WTC11 (cell line): ENCODE measurements around the gene PSD. TPM values are rescaled to one million over a fixed set of nuclear protein-coding genes. Genes with fewer than 3 reads are reported as not detected.

ENCODE experiments used
- ATAC-seq: fragments of 200-7000 bp; cut with Tn5 transposase; 2 replicates; pipeline ENCODE4 v1.10.0; 2021; ENCODE audit warnings: mild to moderate bottlenecking, moderate library complexity
- CTCF ChIA-PET: fragments of 300-600 bp; sonication (Branson Sonifier 250); formaldehyde crosslinking; loops from one replicate; lab custom pipeline; 2021; ENCODE audit warnings: antibody characterized with exemption; lab: Charles Lee
- POLR2A ChIA-PET: fragments of 350-600 bp; sonication (Branson Sonifier 250); formaldehyde crosslinking; loops from one replicate; lab custom pipeline; 2021; ENCODE audit warnings: antibody characterized with exemption; lab: Charles Lee
- DNase-seq: peaks from one replicate; pipeline ENCODE4 v3.0.0; 2021; ENCODE audit warnings: low spot score
- H3K27ac Mint-ChIP-seq: 2 replicates; pipeline ENCODE4 v1.8.0; 2021; ENCODE audit warnings: mixed read lengths
- H3K27me3 Mint-ChIP-seq: 2 replicates; pipeline ENCODE4 v1.8.0; 2021; ENCODE audit warnings: low read depth, mild to moderate bottlenecking, moderate library complexity, mixed read lengths
- H3K36me3 Mint-ChIP-seq: 2 replicates; pipeline ENCODE4 v1.8.0; 2021; ENCODE audit warnings: mixed read lengths
- H3K4me1 Mint-ChIP-seq: 2 replicates; pipeline ENCODE4 v1.8.0; 2022; ENCODE audit warnings: mixed read lengths
- H3K4me3 Mint-ChIP-seq: 2 replicates; pipeline ENCODE4 v1.8.0; 2021; ENCODE audit warnings: mild to moderate bottlenecking, moderate library complexity, mixed read lengths
- H3K9me3 Mint-ChIP-seq: 2 replicates; pipeline ENCODE4 v1.8.0; 2021; ENCODE audit warnings: mixed read lengths
- AFF4 ChIP-seq: sonication (generic); formaldehyde crosslinking; IDR thresholded peaks from 2 replicates; pipeline ENCODE4 v1.8.1; 2023; ENCODE audit warnings: mild to moderate bottlenecking, missing genetic modification reagents, borderline replicate concordance
- ATF1 ChIP-seq: sonication (generic); formaldehyde crosslinking; IDR thresholded peaks from 2 replicates; pipeline ENCODE4 v1.8.1; 2023; ENCODE audit warnings: mild to moderate bottlenecking, moderate library complexity, missing genetic modification reagents
- ATF6 ChIP-seq: sonication (generic); formaldehyde crosslinking; IDR thresholded peaks from 2 replicates; pipeline ENCODE4 v1.8.1; 2023; ENCODE audit warnings: mild to moderate bottlenecking, missing genetic modification reagents
- E2F5 ChIP-seq: sonication (generic); formaldehyde crosslinking; IDR thresholded peaks from 2 replicates; pipeline ENCODE4 v1.8.1; 2022; ENCODE audit warnings: mild to moderate bottlenecking, moderate library complexity, missing genetic modification reagents
- EMX1 ChIP-seq: fragments of 250-450 bp; sonication (Bioruptor Pico); IDR thresholded peaks from 2 replicates; pipeline ENCODE4 v1.8.0; 2021; ENCODE audit warnings: mild to moderate bottlenecking
- ESRRA ChIP-seq: sonication (generic); formaldehyde crosslinking; IDR thresholded peaks from 2 replicates; pipeline ENCODE4 v1.8.1; 2022; ENCODE audit warnings: mild to moderate bottlenecking, missing genetic modification reagents, borderline replicate concordance
- JAZF1 ChIP-seq: fragments of 250-450 bp; sonication (Bioruptor Pico); IDR thresholded peaks from 2 replicates; pipeline ENCODE4 v1.9.0; 2021; ENCODE audit warnings: moderate library complexity, mild to moderate bottlenecking, inconsistent platforms
- KAT7 ChIP-seq: sonication (generic); formaldehyde crosslinking; IDR thresholded peaks from 2 replicates; pipeline ENCODE4 v1.8.1; 2023; ENCODE audit warnings: missing genetic modification reagents, mild to moderate bottlenecking, borderline replicate concordance
- ZBTB21 ChIP-seq: sonication (generic); formaldehyde crosslinking; IDR thresholded peaks from 2 replicates; pipeline ENCODE4 v1.8.1; 2023; ENCODE audit warnings: mild to moderate bottlenecking, missing genetic modification reagents, borderline replicate concordance
- ZNF396 ChIP-seq: fragments of 250-450 bp; sonication (Bioruptor Pico); IDR thresholded peaks from 2 replicates; pipeline ENCODE4 v1.8.0; 2021; ENCODE audit warnings: mild to moderate bottlenecking, moderate library complexity, borderline replicate concordance
- total RNA-seq: library from RNA; stranded (reverse); gene quantifications from 3 replicates; pipeline ENCODE4 v1.2.3, GENCODE V29; 2021
- TF ChIP-seq, protein P1 (sequence below): sonication (generic); formaldehyde crosslinking; IDR thresholded peaks from 2 replicates; pipeline ENCODE4 v1.8.0; 2022; ENCODE audit warnings: mild to moderate bottlenecking, missing genetic modification reagents
- TF ChIP-seq, protein P2 (sequence below): sonication (generic); formaldehyde crosslinking; IDR thresholded peaks from 2 replicates; pipeline ENCODE4 v1.8.0; 2023; ENCODE audit warnings: missing genetic modification reagents, mild to moderate bottlenecking, borderline replicate concordance

The PSD gene
- total RNA-seq, 1 experiment from 2014 or later = 12.5 TPM

- TF ChIP-seq ZBTB21 = no peak
- no peak for TF ChIP-seq ESRRA (CRISPR knock-in tag)
These were observed 42.7 kb downstream of the PSD start (continued) for GRCh38 chr10:102375867-102376266.

DNA sequence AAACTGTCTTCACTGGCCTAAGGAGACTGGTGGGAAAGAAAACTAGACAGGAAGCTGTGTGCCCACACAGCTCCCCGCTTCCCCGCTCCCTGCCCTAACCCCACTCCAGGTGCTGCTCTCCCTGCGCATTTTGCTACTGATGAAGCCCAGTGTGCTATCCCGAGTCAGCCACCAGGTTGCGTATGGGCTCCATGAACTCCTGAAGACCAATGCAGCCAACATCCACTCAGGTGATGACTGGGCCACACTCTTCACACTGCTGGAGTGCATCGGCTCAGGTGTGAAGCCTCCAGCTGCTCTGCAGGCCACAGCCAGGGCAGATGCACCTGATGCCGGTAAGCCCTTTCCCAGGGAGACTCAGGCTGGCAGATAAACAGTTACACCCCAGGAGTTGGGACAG is 43.3 kb downstream of the PSD start:
- no peak for TF ChIP-seq KAT7
- TF ChIP-seq, protein P1, sequence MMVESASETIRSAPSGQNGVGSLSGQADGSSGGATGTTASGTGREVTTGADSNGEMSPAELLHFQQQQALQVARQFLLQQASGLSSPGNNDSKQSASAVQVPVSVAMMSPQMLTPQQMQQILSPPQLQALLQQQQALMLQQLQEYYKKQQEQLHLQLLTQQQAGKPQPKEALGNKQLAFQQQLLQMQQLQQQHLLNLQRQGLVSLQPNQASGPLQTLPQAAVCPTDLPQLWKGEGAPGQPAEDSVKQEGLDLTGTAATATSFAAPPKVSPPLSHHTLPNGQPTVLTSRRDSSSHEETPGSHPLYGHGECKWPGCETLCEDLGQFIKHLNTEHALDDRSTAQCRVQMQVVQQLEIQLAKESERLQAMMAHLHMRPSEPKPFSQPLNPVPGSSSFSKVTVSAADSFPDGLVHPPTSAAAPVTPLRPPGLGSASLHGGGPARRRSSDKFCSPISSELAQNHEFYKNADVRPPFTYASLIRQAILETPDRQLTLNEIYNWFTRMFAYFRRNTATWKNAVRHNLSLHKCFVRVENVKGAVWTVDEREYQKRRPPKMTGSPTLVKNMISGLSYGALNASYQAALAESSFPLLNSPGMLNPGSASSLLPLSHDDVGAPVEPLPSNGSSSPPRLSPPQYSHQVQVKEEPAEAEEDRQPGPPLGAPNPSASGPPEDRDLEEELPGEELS (CRISPR knock-in tag) = no peak
- no peak for TF ChIP-seq ATF6 (CRISPR knock-in tag)
- no peak for TF ChIP-seq E2F5
- TF ChIP-seq AFF4 (CRISPR knock-in tag) = no peak
- no peak for TF ChIP-seq ATF1 (CRISPR knock-in tag)
- TF ChIP-seq EMX1 (CRISPR knock-in tag) = no peak
- TF ChIP-seq ZNF396 (CRISPR knock-in tag) = no peak
- no peak for TF ChIP-seq ESRRA (CRISPR knock-in tag)
- no peak for TF ChIP-seq JAZF1 (CRISPR knock-in tag)
- TF ChIP-seq, protein P2, sequence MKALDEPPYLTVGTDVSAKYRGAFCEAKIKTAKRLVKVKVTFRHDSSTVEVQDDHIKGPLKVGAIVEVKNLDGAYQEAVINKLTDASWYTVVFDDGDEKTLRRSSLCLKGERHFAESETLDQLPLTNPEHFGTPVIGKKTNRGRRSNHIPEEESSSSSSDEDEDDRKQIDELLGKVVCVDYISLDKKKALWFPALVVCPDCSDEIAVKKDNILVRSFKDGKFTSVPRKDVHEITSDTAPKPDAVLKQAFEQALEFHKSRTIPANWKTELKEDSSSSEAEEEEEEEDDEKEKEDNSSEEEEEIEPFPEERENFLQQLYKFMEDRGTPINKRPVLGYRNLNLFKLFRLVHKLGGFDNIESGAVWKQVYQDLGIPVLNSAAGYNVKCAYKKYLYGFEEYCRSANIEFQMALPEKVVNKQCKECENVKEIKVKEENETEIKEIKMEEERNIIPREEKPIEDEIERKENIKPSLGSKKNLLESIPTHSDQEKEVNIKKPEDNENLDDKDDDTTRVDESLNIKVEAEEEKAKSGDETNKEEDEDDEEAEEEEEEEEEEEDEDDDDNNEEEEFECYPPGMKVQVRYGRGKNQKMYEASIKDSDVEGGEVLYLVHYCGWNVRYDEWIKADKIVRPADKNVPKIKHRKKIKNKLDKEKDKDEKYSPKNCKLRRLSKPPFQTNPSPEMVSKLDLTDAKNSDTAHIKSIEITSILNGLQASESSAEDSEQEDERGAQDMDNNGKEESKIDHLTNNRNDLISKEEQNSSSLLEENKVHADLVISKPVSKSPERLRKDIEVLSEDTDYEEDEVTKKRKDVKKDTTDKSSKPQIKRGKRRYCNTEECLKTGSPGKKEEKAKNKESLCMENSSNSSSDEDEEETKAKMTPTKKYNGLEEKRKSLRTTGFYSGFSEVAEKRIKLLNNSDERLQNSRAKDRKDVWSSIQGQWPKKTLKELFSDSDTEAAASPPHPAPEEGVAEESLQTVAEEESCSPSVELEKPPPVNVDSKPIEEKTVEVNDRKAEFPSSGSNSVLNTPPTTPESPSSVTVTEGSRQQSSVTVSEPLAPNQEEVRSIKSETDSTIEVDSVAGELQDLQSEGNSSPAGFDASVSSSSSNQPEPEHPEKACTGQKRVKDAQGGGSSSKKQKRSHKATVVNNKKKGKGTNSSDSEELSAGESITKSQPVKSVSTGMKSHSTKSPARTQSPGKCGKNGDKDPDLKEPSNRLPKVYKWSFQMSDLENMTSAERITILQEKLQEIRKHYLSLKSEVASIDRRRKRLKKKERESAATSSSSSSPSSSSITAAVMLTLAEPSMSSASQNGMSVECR = no peak
- peaks cover 38% of the 10 kb centered on the region for H3K36me3 Mint-ChIP-seq
- no peaks in the 10 kb centered on the region for H3K27me3 Mint-ChIP-seq
- peak; percentile 36 for DNase-seq
- CTCF ChIA-PET = interaction anchor here (0.5 to 5.1 kb wide), 17 partner anchors 9 to 208 kb away, joined by 3 to 39 read pairs (median 5); partner anchors contain the start of genes ELOVL3 and NFKB2
- H3K27ac Mint-ChIP-seq = no peak overlapping the region
- H3K9me3 Mint-ChIP-seq = peaks cover 5% of the 10 kb centered on the region
- no peaks in the 10 kb centered on the region for H3K4me1 Mint-ChIP-seq
- POLR2A ChIA-PET = interaction anchor here (0.6 kb wide), 1 partner anchor 206 kb away, joined by 3 read pairs; no protein-coding TSS in a partner anchor
- ATAC-seq = peak; percentile 90
- H3K4me3 Mint-ChIP-seq = no peak overlapping the region
